A549 treated with CpdA at 1 μM for 4 hours (cell line): ENCODE measurements around the gene PATE3. TPM values are rescaled to one million over a fixed set of nuclear protein-coding genes. Genes with fewer than 3 reads are reported as not detected.

Experiments
- total RNA-seq: library from RNA; stranded (reverse); fragments of 200-300 nt; extraction: Qiagen RNA extraction; gene quantifications from 5 replicates; pipeline ENCODE4 v1.2.3, GENCODE V29; 2022; ENCODE audit warnings: low read depth

The PATE3 gene
- not detected in 5 replicates for total RNA-seq

GRCh38 chr11:125787827-125788226, at the start of gene PATE3:
Gene PATE3 (plus strand): TSS chr11:125788127. CDS start chr11:125788152, 25 bp downstream.

GRCh38 chr11:125745979-125746378, 41.9 kb upstream of the PATE3 start, which contains the start of gene PATE1:
Gene PATE1 (plus strand): TSS chr11:125746279. CDS start chr11:125746305, 26 bp downstream.

GRCh38 chr11:125778728-125779127, 9.2 kb upstream of the PATE3 start, which contains the start of gene PATE2:
Gene PATE2 (minus strand): TSS chr11:125778828. CDS start chr11:125778773, 55 bp downstream.

GRCh38 chr11:125833016-125833415, 45.1 kb downstream of the PATE3 start, which contains the start of gene PATE4:
Gene PATE4 (plus strand): TSS chr11:125833316. CDS start chr11:125833360, 44 bp downstream.

Other genes with a start within 250 kb of the PATE3 start
- gene EI24, start 218.7 kb upstream of the PATE3 start, total RNA-seq: 103 to 116 TPM (median 108 TPM) in 5 replicates
- gene STT3A, start 195.3 kb upstream of the PATE3 start, total RNA-seq: 95.0 to 112 TPM (median 103 TPM) in 5 replicates
- 29.5 to 39.9 TPM (median 32.2 TPM) in 5 replicates for gene CHEK1, start 163.0 kb upstream of the PATE3 start, total RNA-seq
- not detected in 5 replicates for gene ACRV1, start 107.3 kb upstream of the PATE3 start, total RNA-seq
- not detected in 5 replicates for gene PATE1, start 41.8 kb upstream of the PATE3 start, total RNA-seq
- gene PATE2, start 9.3 kb upstream of the PATE3 start, total RNA-seq: 0.02 TPM in 1 of 5 replicates, not detected in the others
- gene PATE4, start 45.2 kb downstream of the PATE3 start, total RNA-seq: not detected in 5 replicates
- gene HYLS1, start 99.5 kb downstream of the PATE3 start, total RNA-seq: 15.8 to 17.6 TPM (median 16.2 TPM) in 5 replicates
- 6.6 to 14.5 TPM (median 7.6 TPM) in 5 replicates for gene PUS3, start 115.1 kb downstream of the PATE3 start, total RNA-seq
- 0.02 to 0.05 TPM in 2 of 5 replicates, not detected in the others for gene DDX25, start 116.4 kb downstream of the PATE3 start, total RNA-seq
- not detected in 5 replicates for gene VSIG10L2, start 157.9 kb downstream of the PATE3 start, total RNA-seq